PC-3 (cell line): ENCODE data around the gene WDR82. TPM values are rescaled to one million over a fixed set of nuclear protein-coding genes. Genes with fewer than 3 reads are reported as not detected.

ENCODE experiments used
- ATAC-seq: fragments of 200-7000 bp; cut with Tn5 transposase; 2 replicates; pipeline ENCODE4 v1.9.1; 2020; ENCODE audit warnings: mild to moderate bottlenecking, moderate library complexity
- BruUV-seq: library from RNA; stranded (reverse); fragments of 400-500 nt; replicated peaks from 2 replicates; lab custom pipeline; 2021; lab: Mats Ljungman, UMichigan
- CTCF ChIA-PET: fragments of 300-600 bp; sonication (Branson Sonifier 250); formaldehyde crosslinking; loops from one replicate; lab custom pipeline; 2022; ENCODE audit warnings: antibody characterized with exemption; lab: Charles Lee
- POLR2A ChIA-PET: fragments of 300-600 bp; sonication (Branson Sonifier 250); formaldehyde crosslinking; loops from one replicate; lab custom pipeline; 2022; ENCODE audit warnings: antibody characterized with exemption; ENCODE audit not compliant: unreplicated experiment; lab: Charles Lee
- DNase-seq: peaks from one replicate; pipeline ENCODE4 v3.0.0-alpha.2; 2015
- H2AFZ ChIP-seq: fragments of 300-600 bp; sonication (generic); 2 replicates; pipeline ENCODE4 v1.6.0; 2016; ENCODE audit warnings: antibody characterized with exemption, low read length
- H3F3A ChIP-seq: fragments of 300-600 bp; sonication (generic); one replicate; pipeline ENCODE4 v1.6.0; 2017; ENCODE audit warnings: antibody characterized with exemption, low read length, control low read depth, mild to moderate bottlenecking; ENCODE audit not compliant: unreplicated experiment
- H3K27ac ChIP-seq: fragments of 300-600 bp; sonication (generic); 2 replicates; pipeline ENCODE4 v1.5.1; 2016; ENCODE audit warnings: mild to moderate bottlenecking, low read length
- H3K27me3 ChIP-seq: fragments of 300-600 bp; sonication (generic); 2 replicates; pipeline ENCODE4 v1.6.1; 2016; ENCODE audit warnings: low read length, mixed read lengths
- H3K36me3 ChIP-seq: fragments of 300-600 bp; sonication (generic); 2 replicates; pipeline ENCODE4 v1.6.1; 2016; ENCODE audit warnings: low read depth, mixed run types, low read length, mixed read lengths
- H3K4me1 ChIP-seq: fragments of 300-600 bp; sonication (generic); 2 replicates; pipeline ENCODE4 v1.5.1; 2016; ENCODE audit warnings: low read length; ENCODE audit not compliant: insufficient read depth
- H3K4me2 ChIP-seq: fragments of 300-600 bp; sonication (generic); 2 replicates; pipeline ENCODE4 v1.6.0; 2016; ENCODE audit warnings: low read length
- H3K4me3 ChIP-seq: fragments of 300-600 bp; sonication (generic); 2 replicates; pipeline ENCODE4 v1.5.1; 2016; ENCODE audit warnings: mild to moderate bottlenecking, low read length, mixed read lengths
- H3K79me2 ChIP-seq: fragments of 300-600 bp; sonication (generic); 2 replicates; pipeline ENCODE4 v1.6.1; 2017; ENCODE audit warnings: low read length, mixed read lengths
- H3K9ac ChIP-seq: fragments of 300-600 bp; sonication (generic); 2 replicates; pipeline ENCODE4 v1.6.0; 2016; ENCODE audit warnings: mild to moderate bottlenecking, low read length
- H3K9me2 ChIP-seq: fragments of 300-600 bp; sonication (generic); replicated peaks from 2 replicates; pipeline ENCODE4 v1.6.1; 2016; ENCODE audit warnings: mixed run types, low read length, mixed read lengths
- H3K9me3 ChIP-seq: fragments of 300-600 bp; sonication (generic); 2 replicates; pipeline ENCODE4 v1.6.1; 2016; ENCODE audit warnings: low read length, mixed read lengths
- H4K20me1 ChIP-seq: fragments of 300-600 bp; sonication (generic); 2 replicates; pipeline ENCODE4 v1.6.1; 2016; ENCODE audit warnings: low read length, mixed read lengths
- EZH2 ChIP-seq: fragments of 300-600 bp; sonication (generic); IDR thresholded peaks from one replicate; pipeline ENCODE4 v1.6.1; 2017; ENCODE audit warnings: antibody characterized with exemption, mild to moderate bottlenecking, low read length; ENCODE audit not compliant: unreplicated experiment
- EZH2phosphoT487 ChIP-seq: fragments of 300-600 bp; sonication (generic); IDR thresholded peaks from 2 replicates; pipeline ENCODE4 v1.6.1; 2018; ENCODE audit warnings: mild to moderate bottlenecking, antibody characterized with exemption, low read length, borderline replicate concordance
- intact Hi-C: fragments of 100-400 bp; cut with micrococcal nuclease; formaldehyde crosslinking; loops from 2 replicates; pipeline ENCODE4 v1.9.0; 2023
- total RNA-seq: library from RNA; depleted of rRNA; stranded (reverse); fragments of >200 nt; gene quantifications from 2 replicates; pipeline ENCODE4 v1.2.3, GENCODE V29; 2014
- TF ChIP-seq, protein P1 (sequence below): fragments of 300-600 bp; sonication (generic); conservative IDR thresholded peaks from 2 replicates; pipeline ENCODE4 v1.5.1; 2017; ENCODE audit warnings: antibody characterized with exemption, low read depth, mild to moderate bottlenecking, low read length

Gene WDR82
- total RNA-seq, 1 experiment from 2014 or later = 56.4 TPM

DNA sequence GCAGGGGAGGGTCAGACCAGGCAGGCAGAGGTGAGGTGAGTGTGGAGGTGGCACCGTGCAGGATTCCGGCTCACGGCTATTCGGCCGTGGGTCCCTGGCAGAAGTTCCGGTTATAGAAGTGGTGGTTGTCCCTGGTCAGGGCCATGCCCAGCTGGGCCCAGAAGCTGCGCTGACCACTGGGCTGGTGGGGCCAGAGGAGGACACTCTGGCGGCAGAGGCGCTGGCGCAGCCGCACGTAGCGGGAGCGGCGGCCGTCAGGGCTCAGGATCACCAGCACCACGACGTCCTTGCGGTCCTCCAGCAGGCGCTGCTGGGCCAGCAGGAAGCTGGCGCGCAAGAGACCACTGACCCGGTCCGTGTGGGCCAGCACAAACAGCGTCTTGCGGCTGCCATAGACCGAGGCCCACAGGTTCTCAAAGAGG, 57.3 kb downstream of the WDR82 start:
- BruUV-seq = no TSS peak
- no peaks in the 10 kb centered on the region for H4K20me1 ChIP-seq
- H3F3A ChIP-seq = peaks cover 6% of the 10 kb centered on the region
- H3K79me2 ChIP-seq = no peaks in the 10 kb centered on the region
- intact Hi-C loops = loop anchor here (5.0 kb wide), 1 partner anchor 116 kb away; no protein-coding TSS in a partner anchor
- H3K9me2 ChIP-seq = no peaks in the 10 kb centered on the region
- H3K27ac ChIP-seq = no peak overlapping the region
- DNase-seq = no peak
- TF ChIP-seq EZH2 = no peak
- no peak for TF ChIP-seq EZH2phosphoT487
- TF ChIP-seq, protein P1, sequence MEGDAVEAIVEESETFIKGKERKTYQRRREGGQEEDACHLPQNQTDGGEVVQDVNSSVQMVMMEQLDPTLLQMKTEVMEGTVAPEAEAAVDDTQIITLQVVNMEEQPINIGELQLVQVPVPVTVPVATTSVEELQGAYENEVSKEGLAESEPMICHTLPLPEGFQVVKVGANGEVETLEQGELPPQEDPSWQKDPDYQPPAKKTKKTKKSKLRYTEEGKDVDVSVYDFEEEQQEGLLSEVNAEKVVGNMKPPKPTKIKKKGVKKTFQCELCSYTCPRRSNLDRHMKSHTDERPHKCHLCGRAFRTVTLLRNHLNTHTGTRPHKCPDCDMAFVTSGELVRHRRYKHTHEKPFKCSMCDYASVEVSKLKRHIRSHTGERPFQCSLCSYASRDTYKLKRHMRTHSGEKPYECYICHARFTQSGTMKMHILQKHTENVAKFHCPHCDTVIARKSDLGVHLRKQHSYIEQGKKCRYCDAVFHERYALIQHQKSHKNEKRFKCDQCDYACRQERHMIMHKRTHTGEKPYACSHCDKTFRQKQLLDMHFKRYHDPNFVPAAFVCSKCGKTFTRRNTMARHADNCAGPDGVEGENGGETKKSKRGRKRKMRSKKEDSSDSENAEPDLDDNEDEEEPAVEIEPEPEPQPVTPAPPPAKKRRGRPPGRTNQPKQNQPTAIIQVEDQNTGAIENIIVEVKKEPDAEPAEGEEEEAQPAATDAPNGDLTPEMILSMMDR = no peak
- no peak for ATAC-seq
- H2AFZ ChIP-seq = no peak overlapping the region
- ChIA-PET CTCF (interaction anchor here (0.6 to 2.2 kb wide), 9 partner anchors 16 to 185 kb away, joined by 3 to 28 read pairs (median 3); partner anchors contain the start of gene POC1A), POLR2A (interaction anchor here (0.6 kb wide), 1 partner anchor 66 kb away, joined by 3 read pairs; no protein-coding TSS in a partner anchor)
- peaks cover 43% of the 10 kb centered on the region for H3K4me1 ChIP-seq
- no peaks in the 10 kb centered on the region for H3K27me3 ChIP-seq
- no peak overlapping the region for H3K4me3 ChIP-seq
- H3K36me3 ChIP-seq = no peaks in the 10 kb centered on the region
- H3K9ac ChIP-seq = no peak overlapping the region
- H3K9me3 ChIP-seq = no peaks in the 10 kb centered on the region
- no peak overlapping the region for H3K4me2 ChIP-seq

DNA sequence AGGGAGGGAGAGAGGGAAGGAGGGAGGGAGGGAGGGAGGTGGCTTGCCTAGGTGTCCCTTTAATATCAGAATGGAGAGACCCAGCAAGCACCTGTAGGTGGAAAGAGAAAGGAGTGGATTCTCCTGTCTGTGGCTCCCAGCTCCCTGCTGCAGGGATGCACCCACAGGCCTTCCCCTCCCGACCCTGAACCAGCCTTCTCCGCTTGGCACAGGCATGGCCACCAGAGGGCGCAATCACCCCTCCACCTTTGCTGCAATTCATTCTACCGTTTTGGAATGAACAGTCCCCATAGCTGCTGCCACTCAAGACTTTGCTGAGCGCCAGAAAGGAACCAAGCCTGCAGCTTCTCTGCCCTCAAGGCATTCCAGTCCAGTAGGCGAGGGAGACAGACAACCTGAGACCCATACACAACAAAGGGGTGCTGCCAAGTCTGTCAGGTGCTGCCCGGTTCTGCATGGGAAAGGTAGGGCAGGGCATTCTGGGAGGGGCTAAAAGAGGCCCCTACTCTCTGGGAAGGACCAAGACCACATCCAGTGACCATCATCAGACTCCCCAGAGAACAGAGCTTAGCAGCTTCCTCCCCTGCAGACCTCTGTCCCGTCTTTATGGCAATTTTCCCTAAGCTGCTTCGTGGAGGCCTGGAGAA, 57.9 kb downstream of the WDR82 start:
- ATAC-seq (peak; percentile 45), DNase-seq (peak; percentile 93)
- no peak for TF ChIP-seq EZH2phosphoT487
- TF ChIP-seq EZH2 = no peak
- TF ChIP-seq, protein P1 = peak; percentile 94
- Histone ChIP-seq H3K27ac (0 out of 2 replicates have a peak overlapping the region, but pooled peaks have one; percentile 13), H3K27me3 (no peaks in the 10 kb centered on the region), H3K9me2 (no peaks in the 10 kb centered on the region), H2AFZ (peak overlapping the region; percentile 55; the same call in 1 of the 2 replicates), H3K4me2 (peak overlapping the region; percentile 47; the same call in 1 of the 2 replicates), H3K36me3 (peaks cover 5% of the 10 kb centered on the region; the same call in 1 of the 2 replicates), H3K9ac (no peak overlapping the region), H3K4me3 (no peak overlapping the region), H3F3A (peaks cover 8% of the 10 kb centered on the region), H3K4me1 (peaks cover 49% of the 10 kb centered on the region), H3K79me2 (no peaks in the 10 kb centered on the region), H3K9me3 (no peaks in the 10 kb centered on the region), H4K20me1 (no peaks in the 10 kb centered on the region)
- CTCF ChIA-PET = interaction anchor here (0.5 to 2.2 kb wide), 13 partner anchors 13 to 219 kb away, joined by 3 to 28 read pairs (median 3); partner anchors contain the start of gene POC1A
- POLR2A ChIA-PET = interaction anchor here (0.6 to 1.4 kb wide), 2 partner anchors 17 to 119 kb away, joined by 8 to 14 read pairs; no protein-coding TSS in a partner anchor
- no TSS peak for BruUV-seq
- intact Hi-C loops = loop anchor here (1.0 to 5.0 kb wide), 3 partner anchors 17 to 117 kb away; partner anchors contain the start of gene WDR82
